Tibial nerve (tissue), 4 donors: ENCODE results near the gene CCDC78. TPM values are rescaled to one million over a fixed set of nuclear protein-coding genes. Genes with fewer than 3 reads are reported as not detected.

ENCODE experiments used
- DNase-seq, 2 donors: peaks; one replicate each; pipeline ENCODE4 v3.0.0-alpha.2; 2019; ENCODE audit warnings: low spot score in 2 of 2
- H3K27ac ChIP-seq, 4 donors: fragments of 200-600 bp; sonication (generic) in 3 of 4; one replicate each; pipeline ENCODE4 v1.5.1; 2017 to 2019; ENCODE audit warnings: mild to moderate bottlenecking in 1 of 4
- H3K27me3 ChIP-seq, 2 donors: fragments of 200-600 bp; sonication (generic) in 1 of 2; one replicate each; pipeline versions ENCODE4 v1.5.1 to v1.6.0; 2017 to 2019
- H3K36me3 ChIP-seq, 3 donors: fragments of 200-600 bp; sonication (generic); one replicate each; pipeline ENCODE4 v1.5.1; 2018 to 2019
- H3K4me1 ChIP-seq, 4 donors: fragments of 200-600 bp; sonication (generic) in 3 of 4; one replicate each; pipeline ENCODE4 v1.5.1; 2017 to 2019
- H3K4me3 ChIP-seq, 4 donors: fragments of 200-600 bp; sonication (generic) in 3 of 4; one replicate each; pipeline ENCODE4 v1.5.1; 2017 to 2019; ENCODE audit warnings: mild to moderate bottlenecking in 1 of 4, moderate library complexity in 1 of 4
- H3K9me3 ChIP-seq, 4 donors: fragments of 200-600 bp; sonication (generic) in 3 of 4; one replicate each; pipeline ENCODE4 v1.5.1; 2017 to 2019
- CTCF ChIP-seq, 5 experiments: fragments of 200-600 bp in 3 of 5; fragments of 450-650 bp in 2 of 5; sonication (generic) in 3 of 5; IDR thresholded peaks; one replicate each; pipeline ENCODE4 v1.5.1; 2016 to 2019; ENCODE audit warnings: antibody characterized with exemption in 5 of 5, mild to moderate bottlenecking in 3 of 5, moderate library complexity in 2 of 5
- EP300 ChIP-seq, 2 donors: sonication (generic); formaldehyde crosslinking; IDR thresholded peaks; one replicate each; pipeline ENCODE4 v1.6.1; 2017; ENCODE audit warnings: antibody characterized with exemption in 2 of 2, mild to moderate bottlenecking in 1 of 2
- POLR2A ChIP-seq, 2 donors: fragments of 450-650 bp; IDR thresholded peaks; one replicate each; pipeline ENCODE4 v1.6.1; 2017; ENCODE audit warnings: antibody characterized with exemption in 2 of 2, mild to moderate bottlenecking in 2 of 2, moderate library complexity in 2 of 2
- WGBS, 2 donors: methylation state at CpG; one replicate each; pipeline ENCODE4 v1.1.5; 2018; 5-methylcytosine and 5-hydroxymethylcytosine counted together
- total RNA-seq, 4 donors: library from RNA; depleted of rRNA; stranded (reverse); fragments of >200 nt; gene quantifications; one replicate each; pipeline ENCODE4 v1.1.0, GENCODE V29; 2016

Gene CCDC78
- total RNA-seq, 4 donors from 2014 or later, result 0.63 to 7.5 (median 3.0) TPM

GRCh38 chr16:730666-731509 is 4.6 kb upstream of the CCDC78 start:
- no peak for TF ChIP-seq CTCF (IDR thresholded peaks at IDR 0.05)
- no peak for TF ChIP-seq EP300 (IDR thresholded peaks at IDR 0.05)
- TF ChIP-seq POLR2A (IDR thresholded peaks at IDR 0.05), result no peak
- Histone ChIP-seq H3K27ac (no peak overlapping the region), H3K27me3 (peaks cover 0 to 14% of the 10 kb centered on the region in 2 donors), H3K36me3 (peaks cover 0 to 63% (median 0%) of the 10 kb centered on the region in 3 donors), H3K4me3 (no peak overlapping the region), H3K4me1 (peaks cover 0 to 31% (median 23%) of the 10 kb centered on the region in 4 donors), H3K9me3 (no peaks in the 10 kb centered on the region)
- DNase-seq, result no peak
- 82 to 86% methylated on average over 17 to 19 of the region's 22 CpGs for WGBS, 2 donors

GRCh38 chr16:729768-730665 is 3.8 kb upstream of the CCDC78 start:
- no peak for DNase-seq
- Histone ChIP-seq H3K4me3 (no peak overlapping the region), H3K27me3 (peaks cover 0 to 14% of the 10 kb centered on the region in 2 donors), H3K4me1 (peaks cover 0 to 31% (median 23%) of the 10 kb centered on the region in 4 donors), H3K27ac (no peak overlapping the region), H3K9me3 (no peaks in the 10 kb centered on the region), H3K36me3 (peaks cover 0 to 54% (median 0%) of the 10 kb centered on the region in 3 donors)
- TF ChIP-seq CTCF (IDR thresholded peaks at IDR 0.05) (no peak), EP300 (IDR thresholded peaks at IDR 0.05) (no peak), POLR2A (IDR thresholded peaks at IDR 0.05) (no peak)
- whole genome bisulfite sequencing, 2 donors, result 77 to 93% methylated on average over 16 to 26 of the region's 37 CpGs

- H3K4me3 ChIP-seq, result peak overlapping the region in 2 of 4 donors; percentile 46 to 62
- H3K9me3 ChIP-seq, result no peaks in the 10 kb centered on the region
- H3K36me3 ChIP-seq, result peaks cover 0 to 45% (median 0%) of the 10 kb centered on the region in 3 donors
- H3K4me1 ChIP-seq, result peaks cover 0 to 31% (median 23%) of the 10 kb centered on the region in 4 donors
- TF ChIP-seq EP300 (IDR thresholded peaks at IDR 0.05) (no peak), CTCF (IDR thresholded peaks at IDR 0.05) (no peak), POLR2A (IDR thresholded peaks at IDR 0.05) (no peak)
- H3K27ac ChIP-seq, result peak overlapping the region in 3 of 4 donors; percentile 33 to 71 (median 60)
- peaks cover 0 to 14% of the 10 kb centered on the region in 2 donors for H3K27me3 ChIP-seq
- 62% methylated on average over 27 to 45 of the region's 55 CpGs for WGBS, 2 donors
- no peak for DNase-seq
Measured at GRCh38 chr16:728890-729744, 2.9 kb upstream of the CCDC78 start.

GRCh38 chr16:728131-728889 is 2.1 kb upstream of the CCDC78 start:
- peak overlapping the region; percentile 37 to 68 (median 54) for H3K4me3 ChIP-seq
- H3K9me3 ChIP-seq, result no peaks in the 10 kb centered on the region
- peaks cover 0 to 14% of the 10 kb centered on the region in 2 donors for H3K27me3 ChIP-seq
- no peak for DNase-seq
- H3K36me3 ChIP-seq, result peaks cover 0 to 37% (median 0%) of the 10 kb centered on the region in 3 donors
- peak overlapping the region in 3 of 4 donors; percentile 60 to 71 (median 68) for H3K27ac ChIP-seq
- H3K4me1 ChIP-seq, result peaks cover 0 to 31% (median 23%) of the 10 kb centered on the region in 4 donors
- 0 to 1% methylated on average over 4 to 29 of the region's 80 CpGs for WGBS, 2 donors
- TF ChIP-seq EP300 (IDR thresholded peaks at IDR 0.05), result peak in 1 of 2 donors; percentile 27
- TF ChIP-seq CTCF (IDR thresholded peaks at IDR 0.05), result no peak
